Mucosa of rectum (tissue), 2 donors: ENCODE measurements around the gene SBF2.
A peak's percentile ranks its signal among the peaks of the same experiment; 100 is the strongest.

Source experiments
- H3K27ac ChIP-seq, 2 donors: one replicate each; pipeline ENCODE4 v1.7.0; 2013; ENCODE audit warnings: inconsistent platforms in 2 of 2, low read depth in 2 of 2, low read length in 2 of 2
- H3K27me3 ChIP-seq, 2 donors: one replicate each; pipeline ENCODE4 v1.7.0; 2013; ENCODE audit warnings: low read length in 2 of 2; ENCODE audit not compliant: control insufficient read depth in 2 of 2, insufficient read depth in 2 of 2
- H3K36me3 ChIP-seq, 2 donors: one replicate each; pipeline ENCODE4 v1.7.0; 2013; ENCODE audit warnings: low read length in 2 of 2; ENCODE audit not compliant: control insufficient read depth in 2 of 2, insufficient read depth in 2 of 2
- H3K4me1 ChIP-seq, 2 donors: one replicate each; pipeline ENCODE4 v1.7.0; 2013; ENCODE audit warnings: low read length in 2 of 2, mild to moderate bottlenecking in 1 of 2; ENCODE audit not compliant: control insufficient read depth in 2 of 2, insufficient read depth in 2 of 2
- H3K4me3 ChIP-seq, 2 donors: one replicate each; pipeline ENCODE4 v1.7.0; 2013; ENCODE audit warnings: low read length in 2 of 2
- H3K9ac ChIP-seq, 2 donors: one replicate each; pipeline ENCODE4 v1.7.0; 2013; ENCODE audit warnings: low read length in 2 of 2, low read depth in 1 of 2, mild to moderate bottlenecking in 1 of 2
- H3K9me3 ChIP-seq, 2 donors: one replicate each; pipeline ENCODE4 v1.7.0; 2013; ENCODE audit warnings: low read length in 2 of 2; ENCODE audit not compliant: control insufficient read depth in 2 of 2
- donor health status: healthy.
- donor health status: Normal muscosa, but diverticular disease.

Gene SBF2

GRCh38 chr11:10293423-10294289 lies at the start of gene SBF2:
Gene SBF2, minus strand, starts transcription at chr11:10294219. Its CDS starts 150 bp downstream, at chr11:10294069.
- Histone ChIP-seq H3K27me3 (no peaks in the 10 kb centered on the region), H3K4me3 (peak within 1 kb of the TSS; percentile 84 to 85), H3K36me3 (no peaks in the 10 kb centered on the region), H3K27ac (peak within 1 kb of the TSS; percentile 94), H3K9ac (peak within 1 kb of the TSS; percentile 79 to 85), H3K4me1 (peaks cover 14 to 26% of the 10 kb centered on the region in 2 donors), H3K9me3 (no peaks in the 10 kb centered on the region)

DNA sequence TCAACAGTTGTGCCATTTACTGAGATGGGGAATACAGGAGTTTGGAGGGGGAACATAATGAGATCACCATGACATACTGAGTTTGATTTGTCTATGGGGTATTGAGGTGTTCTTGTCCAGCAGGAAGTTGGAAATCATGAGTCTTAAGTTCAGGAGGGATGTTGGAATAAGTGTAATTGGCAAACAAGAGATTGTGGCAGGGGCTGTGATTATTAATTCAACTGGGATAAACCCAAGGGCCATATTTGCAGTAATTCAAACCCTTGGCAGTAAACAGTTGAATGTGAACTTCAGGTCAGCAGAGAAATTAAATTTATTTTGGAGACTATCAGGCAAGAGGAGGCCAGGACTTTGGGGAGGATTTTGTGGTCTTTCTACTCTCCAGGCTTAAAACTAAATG lies 44.3 kb upstream of the SBF2 start:
- Histone ChIP-seq H3K4me3 (no peak overlapping the region), H3K36me3 (no peaks in the 10 kb centered on the region), H3K4me1 (no peaks in the 10 kb centered on the region), H3K9ac (no peak overlapping the region), H3K9me3 (no peaks in the 10 kb centered on the region), H3K27ac (no peak overlapping the region), H3K27me3 (no peaks in the 10 kb centered on the region)

DNA sequence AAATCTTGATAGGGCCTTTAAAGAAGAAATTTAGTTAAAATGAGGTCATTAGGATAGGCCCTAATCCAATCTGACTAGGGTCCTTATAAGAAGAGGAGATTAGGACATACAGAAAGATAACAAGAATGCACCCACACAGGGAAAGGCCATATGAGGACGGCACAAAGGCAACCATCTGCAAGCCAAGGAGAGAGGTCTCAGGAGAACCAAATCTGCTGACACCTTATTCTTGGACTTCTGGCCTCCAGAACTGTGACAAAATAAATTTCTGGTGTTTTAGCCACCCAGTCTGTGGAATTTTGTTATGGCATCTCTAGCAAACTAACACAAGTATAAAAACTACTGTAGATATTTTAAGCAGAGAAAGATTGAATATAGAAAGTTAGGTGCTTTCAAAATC lies 39.5 kb upstream of the SBF2 start:
- Histone ChIP-seq H3K27ac (no peak overlapping the region), H3K27me3 (no peaks in the 10 kb centered on the region), H3K36me3 (no peaks in the 10 kb centered on the region), H3K9ac (no peak overlapping the region), H3K4me3 (no peak overlapping the region), H3K4me1 (peaks cover 0 to 9% of the 10 kb centered on the region in 2 donors), H3K9me3 (no peaks in the 10 kb centered on the region)

GRCh38 chr11:10331548-10332289 lies 37.7 kb upstream of the SBF2 start:
- Histone ChIP-seq H3K9ac (no peak overlapping the region), H3K4me1 (peaks cover 7 to 17% of the 10 kb centered on the region in 2 donors), H3K9me3 (no peaks in the 10 kb centered on the region), H3K27me3 (no peaks in the 10 kb centered on the region), H3K4me3 (no peak overlapping the region), H3K36me3 (no peaks in the 10 kb centered on the region), H3K27ac (no peak overlapping the region)

GRCh38 chr11:10329935-10330334 lies 35.9 kb upstream of the SBF2 start:
- Histone ChIP-seq H3K4me3 (no peak overlapping the region), H3K4me1 (peaks cover 8 to 28% of the 10 kb centered on the region in 2 donors)

DNA sequence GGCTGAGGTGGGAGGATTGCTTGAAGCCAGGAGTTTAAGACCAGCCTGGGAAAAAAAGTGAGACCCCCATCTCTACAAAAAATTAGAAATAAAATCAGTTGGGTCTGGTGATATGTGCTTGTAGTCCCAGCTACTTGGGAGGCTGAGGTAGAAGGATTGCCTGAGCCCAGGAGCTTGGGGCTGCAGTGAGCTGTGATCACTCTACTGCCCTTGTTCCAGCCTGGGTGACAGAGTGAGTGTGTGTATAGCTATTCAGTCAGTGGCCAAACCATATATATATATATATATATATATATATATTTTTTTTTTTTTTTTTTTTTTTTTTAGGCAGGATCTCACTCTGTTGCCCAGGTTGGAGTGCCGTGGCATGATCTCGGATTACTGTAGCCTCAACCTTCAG lies 35.3 kb upstream of the SBF2 start:
- Histone ChIP-seq H3K27ac (peak overlapping the region in 1 of 2 donors; percentile 38), H3K27me3 (no peaks in the 10 kb centered on the region), H3K4me1 (peaks cover 8 to 28% of the 10 kb centered on the region in 2 donors), H3K4me3 (no peak overlapping the region), H3K9ac (no peak overlapping the region), H3K9me3 (no peaks in the 10 kb centered on the region), H3K36me3 (no peaks in the 10 kb centered on the region)

More at GRCh38 chr11:10329935-10330334, 35.9 kb upstream of the SBF2 start:
- no peaks in the 10 kb centered on the region for H3K27me3 ChIP-seq
- H3K27ac ChIP-seq: no peak overlapping the region
- no peaks in the 10 kb centered on the region for H3K9me3 ChIP-seq
- H3K36me3 ChIP-seq: no peaks in the 10 kb centered on the region
- no peak overlapping the region for H3K9ac ChIP-seq

DNA sequence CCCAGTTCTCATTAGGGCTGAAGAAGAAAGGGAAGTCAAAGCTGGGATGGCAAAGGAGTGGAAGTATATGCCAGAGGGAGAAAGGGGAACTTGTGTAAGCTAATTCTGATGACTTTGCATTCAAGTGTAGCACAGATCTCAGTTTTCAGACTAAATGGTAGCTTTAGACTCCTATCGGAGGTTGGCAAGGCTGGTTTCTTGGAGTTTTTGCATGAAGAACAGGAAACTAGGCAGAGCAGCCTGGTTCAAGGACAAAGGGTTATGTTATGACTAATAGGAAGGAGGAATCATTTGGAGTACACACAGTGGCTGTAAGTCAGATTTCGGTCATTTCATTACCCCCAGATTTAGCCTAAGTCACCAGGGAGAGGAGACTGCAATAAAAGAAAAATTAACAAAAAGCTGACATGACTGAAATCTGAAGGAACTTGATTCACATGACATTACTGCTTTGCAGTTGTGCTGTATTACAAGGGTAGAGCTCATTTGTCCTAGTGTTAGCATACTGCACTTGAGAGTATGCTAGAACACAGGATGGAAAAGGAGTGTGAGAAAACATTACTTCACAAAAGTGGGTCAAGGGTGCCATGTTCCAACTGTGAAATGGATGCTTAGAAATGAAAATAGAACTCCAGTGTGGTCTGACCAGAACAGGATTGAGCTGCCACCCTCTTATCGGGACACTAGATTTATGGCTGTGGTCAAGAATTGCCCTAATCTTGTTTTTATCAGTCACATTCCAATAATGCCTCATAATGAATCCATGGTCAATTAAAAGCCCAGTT lies 34.5 kb upstream of the SBF2 start:
- Histone ChIP-seq H3K9me3 (no peaks in the 10 kb centered on the region), H3K4me1 (peaks cover 8 to 28% of the 10 kb centered on the region in 2 donors), H3K27me3 (no peaks in the 10 kb centered on the region), H3K9ac (no peak overlapping the region), H3K27ac (peak overlapping the region in 1 of 2 donors; percentile 42), H3K4me3 (no peak overlapping the region), H3K36me3 (no peaks in the 10 kb centered on the region)

DNA sequence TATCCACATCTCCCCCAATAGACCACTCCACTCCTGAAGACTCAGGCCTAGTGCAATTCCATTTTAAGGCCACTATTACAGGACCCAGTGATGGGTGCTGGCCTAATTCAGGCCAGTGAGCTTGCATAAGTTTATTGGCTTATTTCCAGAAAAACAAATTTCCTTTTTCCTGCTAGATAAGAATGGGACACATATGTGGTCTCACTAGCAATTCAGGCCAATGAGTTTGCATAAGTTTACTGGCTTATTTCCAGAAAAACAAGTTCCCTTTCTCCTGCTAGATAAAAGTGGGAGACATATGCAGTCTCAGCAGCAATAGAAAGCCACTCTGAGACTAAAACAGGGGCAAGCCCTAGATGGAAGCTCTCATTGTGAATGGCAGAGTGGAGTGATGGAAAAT lies 33.2 kb upstream of the SBF2 start:
- H3K27ac ChIP-seq: peak overlapping the region; percentile 39 to 62
- no peak overlapping the region for H3K4me3 ChIP-seq

GRCh38 chr11:10326012-10326964 lies 32.3 kb upstream of the SBF2 start:
- H3K4me1 ChIP-seq: peaks cover 15 to 38% of the 10 kb centered on the region in 2 donors
- no peak overlapping the region for H3K9ac ChIP-seq
- H3K36me3 ChIP-seq: no peaks in the 10 kb centered on the region
- H3K4me3 ChIP-seq: peak overlapping the region in 1 of 2 donors; percentile 9
- H3K9me3 ChIP-seq: no peaks in the 10 kb centered on the region
- no peaks in the 10 kb centered on the region for H3K27me3 ChIP-seq
- H3K27ac ChIP-seq: peak overlapping the region; percentile 39 to 62

More for the DNA sequence above, 33.2 kb upstream of the SBF2 start:
- peaks cover 15 to 38% of the 10 kb centered on the region in 2 donors for H3K4me1 ChIP-seq
- H3K9me3 ChIP-seq: no peaks in the 10 kb centered on the region
- H3K9ac ChIP-seq: no peak overlapping the region
- H3K36me3 ChIP-seq: no peaks in the 10 kb centered on the region
- H3K27me3 ChIP-seq: no peaks in the 10 kb centered on the region
